Cerebellar nuclear complex (tissue), 1 donor: ENCODE results near the gene ELFN1.
A peak's percentile ranks its signal among the peaks of the same experiment; 100 is the strongest.

Experiments
- DNase-seq, 2 experiments: peaks; one replicate each; lab custom pipeline; 2025; lab: John Stamatoyannopoulos, UW

The ELFN1 gene

GRCh38 chr7:1642291-1642731 is 27.8 kb upstream of the ELFN1 start:
- no peak for DNase-seq

- no peak for DNase-seq
These were observed 26.6 kb upstream of the ELFN1 start for GRCh38 chr7:1643270-1644092.

GRCh38 chr7:1644341-1645070 is 25.6 kb upstream of the ELFN1 start:
- no peak for DNase-seq

- DNase-seq: no peak
These were observed 25.0 kb upstream of the ELFN1 start for GRCh38 chr7:1645071-1645409.

GRCh38 chr7:1645476-1645875 is 24.6 kb upstream of the ELFN1 start:
- no peak for DNase-seq

- DNase-seq: no peak
These were observed 23.7 kb upstream of the ELFN1 start for GRCh38 chr7:1646391-1646790.

GRCh38 chr7:1646957-1647891 is 22.9 kb upstream of the ELFN1 start:
- no peak for DNase-seq

- DNase-seq: peak in 1 of 2 experiments; percentile 45
These were observed 22.0 kb upstream of the ELFN1 start for GRCh38 chr7:1647961-1648672.

GRCh38 chr7:1649751-1650326 is 20.2 kb upstream of the ELFN1 start:
- DNase-seq: no peak

GRCh38 chr7:1650363-1651030 is 19.6 kb upstream of the ELFN1 start:
- DNase-seq: no peak

- no peak for DNase-seq
These were observed 19.0 kb upstream of the ELFN1 start for GRCh38 chr7:1651031-1651446.

- no peak for DNase-seq
These were observed 18.2 kb upstream of the ELFN1 start for GRCh38 chr7:1651891-1652290.

GRCh38 chr7:1653500-1653899 is 16.6 kb upstream of the ELFN1 start:
- no peak for DNase-seq

GRCh38 chr7:1654111-1654510 is 16.0 kb upstream of the ELFN1 start:
- DNase-seq: no peak

GRCh38 chr7:1654738-1655475 is 15.2 kb upstream of the ELFN1 start:
- DNase-seq: no peak

- DNase-seq: no peak
These were observed 10.4 kb upstream of the ELFN1 start for GRCh38 chr7:1659696-1660095.

- no peak for DNase-seq
These were observed 8.6 kb upstream of the ELFN1 start for GRCh38 chr7:1661461-1661860.

GRCh38 chr7:1662101-1662500 is 8.0 kb upstream of the ELFN1 start:
- DNase-seq: no peak

- DNase-seq: no peak
These were observed 7.3 kb upstream of the ELFN1 start for GRCh38 chr7:1662767-1663166.

GRCh38 chr7:1663223-1663622 is 6.9 kb upstream of the ELFN1 start:
- no peak for DNase-seq
